HCT116 (cell line): ENCODE data around the gene ANTXRL. TPM values are rescaled to one million over a fixed set of nuclear protein-coding genes. Genes with fewer than 3 reads are reported as not detected.

Experiments used
- ATAC-seq: fragments of 200-7000 bp; cut with Tn5 transposase; 2 replicates; pipeline ENCODE4 v1.9.1; 2020; ENCODE audit warnings: mild to moderate bottlenecking, moderate library complexity
- BruUV-seq: library from RNA; stranded (reverse); fragments of 400-500 nt; replicated peaks from 2 replicates; lab custom pipeline; 2021; lab: Mats Ljungman, UMichigan
- CTCF ChIA-PET: fragments of 300-600 bp; sonication (Branson Sonifier 250); formaldehyde crosslinking; loops from one replicate; lab custom pipeline; 2021; ENCODE audit warnings: antibody characterized with exemption; lab: Charles Lee
- POLR2A ChIA-PET: fragments of 300-600, 350-600 bp; sonication (Branson Sonifier 250); formaldehyde crosslinking; loops from one replicate; lab custom pipeline; 2021; ENCODE audit warnings: antibody characterized with exemption; lab: Charles Lee
- RAD21 ChIA-PET, 2 experiments: fragments of 300-600 bp; sonication (Branson Sonifier 250); formaldehyde crosslinking; loops; one replicate each; lab custom pipeline; 2023; ENCODE audit warnings: low total read pairs in 2 of 2; ENCODE audit not compliant: uncharacterized antibody in 2 of 2, unreplicated experiment in 2 of 2, low non-redundant PET in 1 of 2; lab: Charles Lee
- DNase-seq: peaks from one replicate; pipeline ENCODE4 v3.0.0-alpha.2; 2010; ENCODE audit warnings: low read depth, low spot score
- H2AFZ ChIP-seq: fragments of 200-600 bp; shearing (Covaris generic), sonication (generic); 2 replicates; pipeline ENCODE4 v1.6.1; 2017; ENCODE audit warnings: low read depth, mixed run types, mixed read lengths, antibody characterized with exemption, low read length; ENCODE audit not compliant: poor library complexity, severe bottlenecking
- H3K27ac ChIP-seq: 2 replicates; pipeline ENCODE4 v1.5.1; 2012; ENCODE audit warnings: low read depth, low read length
- H3K27me3 ChIP-seq: fragments of 200-600 bp; sonication (generic); 2 replicates; pipeline ENCODE4 v1.6.1; 2016; ENCODE audit warnings: mixed run types, low read length, mixed read lengths; ENCODE audit not compliant: insufficient read depth
- H3K36me3 ChIP-seq, 2 experiments: fragments of 200-500 bp in 1 of 2; fragments of 200-600 bp in 1 of 2; sonication (Bioruptor generic) in 1 of 2; sonication (generic) in 1 of 2; 2 replicates each; pipeline versions ENCODE4 v1.5.1 to v1.6.1; 2014 to 2016; ENCODE audit warnings: low read length in 2 of 2, inconsistent platforms in 1 of 2, mixed read lengths in 1 of 2, mixed run types in 1 of 2; ENCODE audit not compliant: insufficient read depth in 2 of 2, control insufficient read depth in 1 of 2
- H3K4me1 ChIP-seq, 2 experiments: fragments of 200-600 bp in 1 of 2; sonication (generic) in 1 of 2; 2 replicates each; pipeline versions ENCODE4 v1.5.1 to v1.6.1; 2012 to 2017; ENCODE audit warnings: low read length in 2 of 2, inconsistent platforms in 1 of 2, mild to moderate bottlenecking in 1 of 2, mixed read lengths in 1 of 2, mixed run types in 1 of 2, moderate library complexity in 1 of 2; ENCODE audit not compliant: insufficient read depth in 2 of 2, control insufficient read depth in 1 of 2
- H3K4me2 ChIP-seq: fragments of 200-600 bp; sonication (generic); 2 replicates; pipeline ENCODE4 v1.6.1; 2017; ENCODE audit warnings: mixed run types, low read length, mixed read lengths
- H3K4me3 ChIP-seq, 2 experiments: fragments of 200-600 bp in 1 of 2; sonication (generic) in 1 of 2; replicated peaks in 1 of 2; 2 replicates each; pipeline ENCODE4 v1.5.1; 2011 to 2016; ENCODE audit warnings: low read length in 2 of 2, control low read depth in 1 of 2, low read depth in 1 of 2, mild to moderate bottlenecking in 1 of 2, mixed read lengths in 1 of 2, mixed run types in 1 of 2
- H3K79me2 ChIP-seq: fragments of 200-600 bp; sonication (generic); 2 replicates; pipeline ENCODE4 v1.6.1; 2017; ENCODE audit warnings: mild to moderate bottlenecking, mixed run types, low read length, moderate library complexity, mixed read lengths; ENCODE audit not compliant: insufficient read depth
- H3K9ac ChIP-seq: fragments of 200-600 bp; sonication (generic); 2 replicates; pipeline ENCODE4 v1.6.1; 2016; ENCODE audit warnings: low read length, mixed read lengths
- H3K9me2 ChIP-seq: fragments of 200-600 bp; sonication (generic), shearing (Covaris generic); 2 replicates; pipeline ENCODE4 v1.6.1; 2017; ENCODE audit warnings: mixed run types, mild to moderate bottlenecking, moderate library complexity; ENCODE audit not compliant: insufficient read depth
- H3K9me3 ChIP-seq, 2 experiments: fragments of 200-500 bp in 1 of 2; fragments of 200-600 bp in 1 of 2; sonication (Bioruptor generic) in 1 of 2; sonication (generic) in 1 of 2; 2 replicates each; pipeline ENCODE4 v1.6.1; 2014 to 2017; ENCODE audit warnings: low read length in 2 of 2, mixed read lengths in 2 of 2, inconsistent platforms in 1 of 2, low read depth in 1 of 2, mild to moderate bottlenecking in 1 of 2, mixed run types in 1 of 2, moderate library complexity in 1 of 2; ENCODE audit not compliant: control insufficient read depth in 1 of 2, insufficient read depth in 1 of 2
- H4K20me1 ChIP-seq: fragments of 200-600 bp; sonication (generic), shearing (Covaris generic); 2 replicates; pipeline ENCODE4 v1.6.1; 2017; ENCODE audit warnings: mixed run types, mild to moderate bottlenecking, moderate library complexity; ENCODE audit not compliant: insufficient read depth
- ATF3 ChIP-seq: IDR thresholded peaks from 2 replicates; pipeline ENCODE4 v1.6.1; 2012
- CBX3 ChIP-seq: IDR thresholded peaks from 2 replicates; pipeline ENCODE4 v1.6.1; 2012; ENCODE audit warnings: low read depth
- CEBPB ChIP-seq: IDR thresholded peaks from 2 replicates; pipeline ENCODE4 v1.6.1; 2012; ENCODE audit warnings: low read depth
- ELF1 ChIP-seq: IDR thresholded peaks from 2 replicates; pipeline ENCODE4 v1.6.1; 2012; ENCODE audit warnings: low read depth, borderline replicate concordance
- EZH2 ChIP-seq: fragments of 200-600 bp; sonication (generic); IDR thresholded peaks from 2 replicates; pipeline ENCODE4 v1.6.1; 2017; ENCODE audit warnings: antibody characterized with exemption, mixed run types
- EZH2phosphoT487 ChIP-seq: fragments of 200-600 bp; IDR thresholded peaks from 2 replicates; pipeline ENCODE4 v1.6.1; 2018; ENCODE audit warnings: antibody characterized with exemption, borderline replicate concordance
- FOSL1 ChIP-seq: IDR thresholded peaks from 2 replicates; pipeline ENCODE4 v1.6.1; 2012; ENCODE audit warnings: low read depth
- JUND ChIP-seq: IDR thresholded peaks from 2 replicates; pipeline ENCODE4 v1.6.1; 2012
- POLR2A ChIP-seq: IDR thresholded peaks from 2 replicates; pipeline ENCODE4 v1.7.0; 2011; ENCODE audit warnings: borderline replicate concordance; ENCODE audit not compliant: insufficient read depth, insufficient read length; ENCODE audit errors: extremely low read depth
- SIN3A ChIP-seq: IDR thresholded peaks from 2 replicates; pipeline ENCODE4 v1.6.1; 2012; ENCODE audit warnings: low read depth
- SP1 ChIP-seq: IDR thresholded peaks from 2 replicates; pipeline ENCODE4 v1.6.1; 2012; ENCODE audit warnings: low read depth
- SRF ChIP-seq: IDR thresholded peaks from 2 replicates; pipeline ENCODE4 v1.6.1; 2012; ENCODE audit warnings: low read depth
- TCF7L2 ChIP-seq: IDR thresholded peaks from 2 replicates; pipeline ENCODE4 v1.7.0; 2011; ENCODE audit warnings: borderline replicate concordance, inconsistent platforms; ENCODE audit not compliant: insufficient read depth, insufficient read length; ENCODE audit errors: extremely low read depth
- YY1 ChIP-seq: IDR thresholded peaks from 2 replicates; pipeline ENCODE4 v1.6.1; 2011; ENCODE audit warnings: low read length, low read depth, moderate library complexity, mild to moderate bottlenecking; ENCODE audit not compliant: insufficient replicate concordance; ENCODE audit errors: extremely low read depth
- ZFX ChIP-seq: fragments of 450-650 bp; IDR thresholded peaks from 2 replicates; pipeline ENCODE4 v1.6.1; 2017
- ZNF274 ChIP-seq: fragments of 200-500 bp; sonication (Bioruptor generic); IDR thresholded peaks from 2 replicates; pipeline ENCODE4 v1.6.1; 2014; ENCODE audit warnings: mild to moderate bottlenecking, low read depth, low read length, inconsistent platforms
- intact Hi-C: fragments of 100-400 bp; cut with micrococcal nuclease; formaldehyde crosslinking; loops from 2 replicates; pipeline ENCODE4 v1.10.0; 2022
- total RNA-seq: library from RNA; stranded (reverse); gene quantifications from one replicate; pipeline ENCODE4 v1.2.1, GENCODE V29; 2021; ENCODE audit not compliant: unreplicated experiment
- TF ChIP-seq, protein P1 (sequence below): IDR thresholded peaks from 2 replicates; pipeline ENCODE4 v1.6.1; 2012; ENCODE audit warnings: low read depth
- TF ChIP-seq, protein P2 (sequence below): IDR thresholded peaks from 2 replicates; pipeline ENCODE4 v1.6.1; 2011; ENCODE audit warnings: mild to moderate bottlenecking, low read length, moderate library complexity; ENCODE audit not compliant: insufficient replicate concordance; ENCODE audit errors: extremely low read depth
- TF ChIP-seq, protein P3 (sequence below): IDR thresholded peaks from 2 replicates; pipeline ENCODE4 v1.6.1; 2012
- TF ChIP-seq, protein P4 (sequence below), 3 experiments: fragments of 200-600 bp in 1 of 3; sonication (generic) in 1 of 3; IDR thresholded peaks in 2 of 3; conservative IDR thresholded peaks in 1 of 3; 2 replicates each; pipeline ENCODE4 v1.5.1; 2012 to 2017; ENCODE audit warnings: low read depth in 2 of 3, low read length in 2 of 3, antibody characterized with exemption in 1 of 3, borderline replicate concordance in 1 of 3, control low read depth in 1 of 3, mild to moderate bottlenecking in 1 of 3, mixed read lengths in 1 of 3, mixed run types in 1 of 3, moderate library complexity in 1 of 3; ENCODE audit not compliant: insufficient read depth in 1 of 3

ANTXRL gene
- total RNA-seq, 1 experiment from 2014 or later: not detected

DNA sequence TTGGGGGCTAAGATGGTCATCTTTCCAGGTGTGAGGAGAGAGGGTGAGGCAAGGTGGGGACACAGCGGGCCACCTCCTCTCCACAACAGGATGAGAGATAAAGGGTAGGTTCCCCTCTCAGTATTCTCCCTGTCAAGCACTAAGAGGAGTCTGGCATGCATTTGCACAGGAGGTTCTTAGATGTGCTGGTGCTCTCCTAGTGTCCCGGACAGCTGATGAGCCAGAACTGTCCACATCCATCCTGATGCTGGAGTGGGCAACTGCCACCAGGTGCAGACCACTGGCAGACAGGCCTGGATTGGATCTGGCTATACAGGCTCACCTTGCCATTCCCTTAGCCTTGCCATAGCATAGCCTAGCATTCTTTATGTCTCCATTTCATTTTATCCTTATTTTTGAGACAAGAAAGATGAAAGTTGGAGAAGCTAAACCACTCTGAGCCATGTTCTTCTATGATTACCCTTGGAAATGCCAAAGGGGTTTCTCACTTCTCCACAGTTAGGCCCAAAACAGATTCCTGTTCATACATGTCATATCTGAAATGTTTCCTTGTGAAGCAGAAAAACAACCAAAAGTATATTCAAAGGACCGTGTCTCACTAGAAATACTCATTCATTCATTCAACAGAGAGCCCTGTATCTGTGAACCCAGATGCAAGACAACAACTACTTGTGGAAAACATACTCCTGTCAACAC is 48.8 kb upstream of the ANTXRL start:
- ATAC-seq: no peak
- ChIA-PET POLR2A (no interaction called here), RAD21 (no interaction called here), CTCF (no interaction called here)
- no peaks in the 10 kb centered on the region for H3K79me2 ChIP-seq
- no peak overlapping the region for H3K27ac ChIP-seq
- no peaks in the 10 kb centered on the region for H3K4me1 ChIP-seq
- no peaks in the 10 kb centered on the region for H3K27me3 ChIP-seq
- H3K9me2 ChIP-seq: no peaks in the 10 kb centered on the region
- no peaks in the 10 kb centered on the region for H4K20me1 ChIP-seq
- no peaks in the 10 kb centered on the region for H3K9me3 ChIP-seq
- no peak overlapping the region for H2AFZ ChIP-seq
- no peak for TF ChIP-seq TCF7L2
- TF ChIP-seq POLR2A: no peak
- TF ChIP-seq CBX3: no peak
- no peak for TF ChIP-seq FOSL1
- no peak for TF ChIP-seq ATF3
- no peak for TF ChIP-seq SP1
- TF ChIP-seq, protein P1, sequence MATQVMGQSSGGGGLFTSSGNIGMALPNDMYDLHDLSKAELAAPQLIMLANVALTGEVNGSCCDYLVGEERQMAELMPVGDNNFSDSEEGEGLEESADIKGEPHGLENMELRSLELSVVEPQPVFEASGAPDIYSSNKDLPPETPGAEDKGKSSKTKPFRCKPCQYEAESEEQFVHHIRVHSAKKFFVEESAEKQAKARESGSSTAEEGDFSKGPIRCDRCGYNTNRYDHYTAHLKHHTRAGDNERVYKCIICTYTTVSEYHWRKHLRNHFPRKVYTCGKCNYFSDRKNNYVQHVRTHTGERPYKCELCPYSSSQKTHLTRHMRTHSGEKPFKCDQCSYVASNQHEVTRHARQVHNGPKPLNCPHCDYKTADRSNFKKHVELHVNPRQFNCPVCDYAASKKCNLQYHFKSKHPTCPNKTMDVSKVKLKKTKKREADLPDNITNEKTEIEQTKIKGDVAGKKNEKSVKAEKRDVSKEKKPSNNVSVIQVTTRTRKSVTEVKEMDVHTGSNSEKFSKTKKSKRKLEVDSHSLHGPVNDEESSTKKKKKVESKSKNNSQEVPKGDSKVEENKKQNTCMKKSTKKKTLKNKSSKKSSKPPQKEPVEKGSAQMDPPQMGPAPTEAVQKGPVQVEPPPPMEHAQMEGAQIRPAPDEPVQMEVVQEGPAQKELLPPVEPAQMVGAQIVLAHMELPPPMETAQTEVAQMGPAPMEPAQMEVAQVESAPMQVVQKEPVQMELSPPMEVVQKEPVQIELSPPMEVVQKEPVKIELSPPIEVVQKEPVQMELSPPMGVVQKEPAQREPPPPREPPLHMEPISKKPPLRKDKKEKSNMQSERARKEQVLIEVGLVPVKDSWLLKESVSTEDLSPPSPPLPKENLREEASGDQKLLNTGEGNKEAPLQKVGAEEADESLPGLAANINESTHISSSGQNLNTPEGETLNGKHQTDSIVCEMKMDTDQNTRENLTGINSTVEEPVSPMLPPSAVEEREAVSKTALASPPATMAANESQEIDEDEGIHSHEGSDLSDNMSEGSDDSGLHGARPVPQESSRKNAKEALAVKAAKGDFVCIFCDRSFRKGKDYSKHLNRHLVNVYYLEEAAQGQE: no peak
- TF ChIP-seq ELF1: no peak
- TF ChIP-seq SRF: no peak
- TF ChIP-seq YY1: no peak
- TF ChIP-seq, protein P2, sequence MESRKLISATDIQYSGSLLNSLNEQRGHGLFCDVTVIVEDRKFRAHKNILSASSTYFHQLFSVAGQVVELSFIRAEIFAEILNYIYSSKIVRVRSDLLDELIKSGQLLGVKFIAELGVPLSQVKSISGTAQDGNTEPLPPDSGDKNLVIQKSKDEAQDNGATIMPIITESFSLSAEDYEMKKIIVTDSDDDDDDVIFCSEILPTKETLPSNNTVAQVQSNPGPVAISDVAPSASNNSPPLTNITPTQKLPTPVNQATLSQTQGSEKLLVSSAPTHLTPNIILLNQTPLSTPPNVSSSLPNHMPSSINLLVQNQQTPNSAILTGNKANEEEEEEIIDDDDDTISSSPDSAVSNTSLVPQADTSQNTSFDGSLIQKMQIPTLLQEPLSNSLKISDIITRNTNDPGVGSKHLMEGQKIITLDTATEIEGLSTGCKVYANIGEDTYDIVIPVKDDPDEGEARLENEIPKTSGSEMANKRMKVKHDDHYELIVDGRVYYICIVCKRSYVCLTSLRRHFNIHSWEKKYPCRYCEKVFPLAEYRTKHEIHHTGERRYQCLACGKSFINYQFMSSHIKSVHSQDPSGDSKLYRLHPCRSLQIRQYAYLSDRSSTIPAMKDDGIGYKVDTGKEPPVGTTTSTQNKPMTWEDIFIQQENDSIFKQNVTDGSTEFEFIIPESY: no peak
- no peak for TF ChIP-seq ZNF274
- no peak for TF ChIP-seq EZH2
- TF ChIP-seq CEBPB: no peak
- no peak for TF ChIP-seq EZH2phosphoT487
- no peak for TF ChIP-seq ZFX
- TF ChIP-seq JUND: no peak
- TF ChIP-seq, protein P3, sequence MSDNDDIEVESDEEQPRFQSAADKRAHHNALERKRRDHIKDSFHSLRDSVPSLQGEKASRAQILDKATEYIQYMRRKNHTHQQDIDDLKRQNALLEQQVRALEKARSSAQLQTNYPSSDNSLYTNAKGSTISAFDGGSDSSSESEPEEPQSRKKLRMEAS: no peak
- TF ChIP-seq SIN3A: no peak
- TF ChIP-seq, protein P4, sequence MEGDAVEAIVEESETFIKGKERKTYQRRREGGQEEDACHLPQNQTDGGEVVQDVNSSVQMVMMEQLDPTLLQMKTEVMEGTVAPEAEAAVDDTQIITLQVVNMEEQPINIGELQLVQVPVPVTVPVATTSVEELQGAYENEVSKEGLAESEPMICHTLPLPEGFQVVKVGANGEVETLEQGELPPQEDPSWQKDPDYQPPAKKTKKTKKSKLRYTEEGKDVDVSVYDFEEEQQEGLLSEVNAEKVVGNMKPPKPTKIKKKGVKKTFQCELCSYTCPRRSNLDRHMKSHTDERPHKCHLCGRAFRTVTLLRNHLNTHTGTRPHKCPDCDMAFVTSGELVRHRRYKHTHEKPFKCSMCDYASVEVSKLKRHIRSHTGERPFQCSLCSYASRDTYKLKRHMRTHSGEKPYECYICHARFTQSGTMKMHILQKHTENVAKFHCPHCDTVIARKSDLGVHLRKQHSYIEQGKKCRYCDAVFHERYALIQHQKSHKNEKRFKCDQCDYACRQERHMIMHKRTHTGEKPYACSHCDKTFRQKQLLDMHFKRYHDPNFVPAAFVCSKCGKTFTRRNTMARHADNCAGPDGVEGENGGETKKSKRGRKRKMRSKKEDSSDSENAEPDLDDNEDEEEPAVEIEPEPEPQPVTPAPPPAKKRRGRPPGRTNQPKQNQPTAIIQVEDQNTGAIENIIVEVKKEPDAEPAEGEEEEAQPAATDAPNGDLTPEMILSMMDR (IDR thresholded peaks at IDR 0.05 in 2 of 3, conservative IDR thresholded peaks at IDR 0.05 in 1 of 3; ENCODE audit: borderline replicate concordance in 1 of 3, insufficient read depth in 1 of 3, low read depth in 2 of 3, low read length in 2 of 3): no peak
- intact Hi-C loops: no loop called here
- no peaks in the 10 kb centered on the region for H3K36me3 ChIP-seq
- no peak overlapping the region for H3K4me3 ChIP-seq
- DNase-seq: no peak
- no TSS peak for BruUV-seq
- no peak overlapping the region for H3K4me2 ChIP-seq
- no peak overlapping the region for H3K9ac ChIP-seq
